Transverse colon (tissue), 4 donors: Measurements from ENCODE around the gene LPIN1. TPM values are rescaled to one million over a fixed set of nuclear protein-coding genes. Genes with fewer than 3 reads are reported as not detected.

Experiments
- DNase-seq: peaks from one replicate; pipeline ENCODE4 v3.0.0-alpha.2; 2019
- H3K27ac ChIP-seq, 4 donors: fragments of 200-600 bp; sonication (generic); 2 replicates each; pipeline ENCODE4 v1.5.1; 2016 to 2018; ENCODE audit warnings: inconsistent platforms in 4 of 4
- H3K27me3 ChIP-seq: fragments of 200-600 bp; sonication (generic); 2 replicates; pipeline ENCODE4 v1.5.1; 2017; ENCODE audit warnings: inconsistent platforms
- H3K36me3 ChIP-seq, 4 donors: fragments of 200-600 bp; sonication (generic); 2 replicates each; pipeline ENCODE4 v1.5.1; 2017 to 2019; ENCODE audit warnings: inconsistent platforms in 4 of 4
- H3K4me1 ChIP-seq, 4 donors: fragments of 200-600 bp; sonication (generic); 2 replicates each; pipeline ENCODE4 v1.5.1; 2017 to 2020; ENCODE audit warnings: inconsistent platforms in 4 of 4
- H3K4me3 ChIP-seq, 4 donors: fragments of 200-600 bp; sonication (generic); 1 replicate in 1 of 4; 2 replicates in 3 of 4; pipeline versions ENCODE4 v1.5.1 to v1.6.1; 2017 to 2019; ENCODE audit warnings: inconsistent platforms in 4 of 4
- H3K9me3 ChIP-seq, 2 donors: fragments of 200-600 bp; sonication (generic); 2 replicates each; pipeline ENCODE4 v1.5.1; 2017 to 2019; ENCODE audit warnings: inconsistent platforms in 2 of 2
- CTCF ChIP-seq, 5 experiments: fragments of 200-600 bp in 3 of 5; fragments of 450-650 bp in 2 of 5; sonication (generic) in 3 of 5; IDR thresholded peaks; 1 replicate in 2 of 5; 2 replicates in 3 of 5; pipeline ENCODE4 v1.5.1; 2016 to 2017; ENCODE audit warnings: antibody characterized with exemption in 5 of 5, inconsistent platforms in 3 of 5, mild to moderate bottlenecking in 2 of 5, moderate library complexity in 1 of 5
- EP300 ChIP-seq: sonication (generic); formaldehyde crosslinking; IDR thresholded peaks from one replicate; pipeline ENCODE4 v1.6.1; 2017; ENCODE audit warnings: antibody characterized with exemption, low read depth
- POLR2A ChIP-seq: fragments of 450-650 bp; IDR thresholded peaks from one replicate; pipeline ENCODE4 v1.6.1; 2016; ENCODE audit warnings: antibody characterized with exemption, mild to moderate bottlenecking, moderate library complexity
- POLR2AphosphoS5 ChIP-seq, 3 donors: sonication (generic); formaldehyde crosslinking; IDR thresholded peaks; one replicate each; pipeline ENCODE4 v1.6.1; 2016; ENCODE audit warnings: antibody characterized with exemption in 3 of 3
- WGBS, 2 donors: methylation state at CpG; one replicate each; pipeline ENCODE4 v1.1.5; 2018; ENCODE audit warnings: low coverage in 1 of 2; 5-methylcytosine and 5-hydroxymethylcytosine counted together
- in situ Hi-C, 4 donors: fragments of 200-750 bp; cut with MboI; loops; one replicate each; pipeline versions ENCODE4 v1.15.0 to v1.15.1; 2017; ENCODE audit warnings: low sequenced_read_pairs in 3 of 4, low pct_ligation_motif_present in 1 of 4, low pct_unique_long_range_greater_than_20kb in 1 of 4
- intact Hi-C: fragments of 100-400 bp; cut with DNase I; formaldehyde crosslinking; loops from one replicate; pipeline ENCODE4 v1.15.1; 2023; ENCODE audit warnings: low total_unique reads
- total RNA-seq, 4 donors: library from RNA; depleted of rRNA; stranded (reverse); fragments of >200 nt; gene quantifications; one replicate each; pipeline ENCODE4 v1.1.0, GENCODE V29; 2016

LPIN1 gene
- total RNA-seq, 4 donors from 2014 or later: 19.7 to 62.1 (median 26.6) TPM

- H3K36me3 ChIP-seq: peaks cover 0 to 57% (median 16%) of the 10 kb centered on the region in 4 donors
- DNase-seq: no peak
- intact Hi-C loops (no loop called here), in situ Hi-C loops (loop anchor here in 3 of 4 donors (10.0 to 25.0 kb wide), 2 partner anchors 101 to 299 kb away; no protein-coding TSS in a partner anchor)
- TF ChIP-seq POLR2AphosphoS5 (IDR thresholded peaks at IDR 0.05): no peak
- no peak for TF ChIP-seq EP300
- no peak for TF ChIP-seq POLR2A
- TF ChIP-seq CTCF (IDR thresholded peaks at IDR 0.05): no peak
- H3K9me3 ChIP-seq: no peaks in the 10 kb centered on the region
- H3K4me1 ChIP-seq: no peaks in the 10 kb centered on the region
- WGBS, 2 donors: 97 to 100% methylated on average over 5 to 9 of the region's 9 CpGs
- no peak overlapping the region for H3K4me3 ChIP-seq
- H3K27me3 ChIP-seq: no peaks in the 10 kb centered on the region
- H3K27ac ChIP-seq: no peak overlapping the region
These were observed 39.8 kb downstream of the LPIN1 start for GRCh38 chr2:11786191-11786590.

GRCh38 chr2:11786592-11786991, 40.2 kb downstream of the LPIN1 start:
- H3K4me3 ChIP-seq: no peak overlapping the region
- 96% methylated on average over 10 of the region's 13 CpGs; no CpG with 5 or more reads in 1 of the 2 donors for WGBS, 2 donors
- no peaks in the 10 kb centered on the region for H3K27me3 ChIP-seq
- no peaks in the 10 kb centered on the region for H3K9me3 ChIP-seq
- intact Hi-C loops: no loop called here
- H3K36me3 ChIP-seq: peaks cover 0 to 61% (median 16%) of the 10 kb centered on the region in 4 donors
- no peaks in the 10 kb centered on the region for H3K4me1 ChIP-seq
- no peak for DNase-seq
- in situ Hi-C loops: loop anchor here in 3 of 4 donors (10.0 to 25.0 kb wide), 2 partner anchors 102 to 299 kb away; no protein-coding TSS in a partner anchor
- TF ChIP-seq CTCF (IDR thresholded peaks at IDR 0.05) (no peak), POLR2AphosphoS5 (IDR thresholded peaks at IDR 0.05) (no peak), POLR2A (no peak), EP300 (no peak)
- no peak overlapping the region for H3K27ac ChIP-seq

GRCh38 chr2:11787991-11788390, 41.6 kb downstream of the LPIN1 start:
- Histone ChIP-seq H3K4me3 (no peak overlapping the region), H3K27me3 (no peaks in the 10 kb centered on the region), H3K27ac (no peak overlapping the region), H3K9me3 (no peaks in the 10 kb centered on the region), H3K36me3 (peaks cover 0 to 64% (median 15%) of the 10 kb centered on the region in 4 donors), H3K4me1 (no peaks in the 10 kb centered on the region)
- intact Hi-C loops (no loop called here), in situ Hi-C loops (loop anchor here in 3 of 4 donors (10.0 to 25.0 kb wide), 2 partner anchors 103 to 301 kb away; no protein-coding TSS in a partner anchor)
- TF ChIP-seq EP300: no peak
- TF ChIP-seq POLR2AphosphoS5 (IDR thresholded peaks at IDR 0.05): no peak
- no peak for TF ChIP-seq POLR2A
- no peak for TF ChIP-seq CTCF (IDR thresholded peaks at IDR 0.05)
- DNase-seq: no peak
- WGBS, 2 donors: 92% methylated on average over 9 of the region's 9 CpGs; no CpG with 5 or more reads in 1 of the 2 donors

GRCh38 chr2:11788461-11789124, 42.2 kb downstream of the LPIN1 start:
- TF ChIP-seq EP300 (no peak), POLR2AphosphoS5 (IDR thresholded peaks at IDR 0.05) (no peak), POLR2A (no peak), CTCF (IDR thresholded peaks at IDR 0.05) (no peak)
- Histone ChIP-seq H3K4me1 (no peaks in the 10 kb centered on the region), H3K27ac (no peak overlapping the region), H3K36me3 (peaks cover 0 to 65% (median 18%) of the 10 kb centered on the region in 4 donors), H3K9me3 (no peaks in the 10 kb centered on the region), H3K4me3 (no peak overlapping the region), H3K27me3 (no peaks in the 10 kb centered on the region)
- in situ Hi-C loops (loop anchor here in 3 of 4 donors (10.0 to 25.0 kb wide), 2 partner anchors 104 to 301 kb away; no protein-coding TSS in a partner anchor), intact Hi-C loops (no loop called here)
- WGBS, 2 donors: 80 to 92% methylated on average over 1 to 7 of the region's 7 CpGs
- DNase-seq: no peak
